ENCODE data around the gene CDSN.

DNA sequence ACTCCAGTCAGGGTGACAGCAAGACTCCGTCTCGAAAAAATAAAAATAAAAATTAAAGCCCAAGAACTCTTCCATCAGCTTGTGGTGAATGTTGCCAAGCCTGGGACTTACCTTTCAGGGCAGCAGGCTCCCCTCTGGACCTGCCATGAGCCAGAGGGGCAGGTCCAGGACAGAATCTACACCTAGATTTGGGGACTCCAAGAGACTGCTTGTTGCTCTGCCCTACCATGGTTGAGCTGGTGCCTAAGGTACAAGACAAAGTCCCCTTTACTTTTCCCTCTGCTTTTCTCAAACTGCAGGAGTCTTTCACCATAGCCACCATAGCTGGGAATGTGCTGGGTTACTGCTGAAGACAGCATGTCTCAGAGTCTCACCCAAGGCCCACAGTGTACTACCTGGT lies 17.1 kb downstream of the CDSN start:
- TF ChIP-seq, protein P1, sequence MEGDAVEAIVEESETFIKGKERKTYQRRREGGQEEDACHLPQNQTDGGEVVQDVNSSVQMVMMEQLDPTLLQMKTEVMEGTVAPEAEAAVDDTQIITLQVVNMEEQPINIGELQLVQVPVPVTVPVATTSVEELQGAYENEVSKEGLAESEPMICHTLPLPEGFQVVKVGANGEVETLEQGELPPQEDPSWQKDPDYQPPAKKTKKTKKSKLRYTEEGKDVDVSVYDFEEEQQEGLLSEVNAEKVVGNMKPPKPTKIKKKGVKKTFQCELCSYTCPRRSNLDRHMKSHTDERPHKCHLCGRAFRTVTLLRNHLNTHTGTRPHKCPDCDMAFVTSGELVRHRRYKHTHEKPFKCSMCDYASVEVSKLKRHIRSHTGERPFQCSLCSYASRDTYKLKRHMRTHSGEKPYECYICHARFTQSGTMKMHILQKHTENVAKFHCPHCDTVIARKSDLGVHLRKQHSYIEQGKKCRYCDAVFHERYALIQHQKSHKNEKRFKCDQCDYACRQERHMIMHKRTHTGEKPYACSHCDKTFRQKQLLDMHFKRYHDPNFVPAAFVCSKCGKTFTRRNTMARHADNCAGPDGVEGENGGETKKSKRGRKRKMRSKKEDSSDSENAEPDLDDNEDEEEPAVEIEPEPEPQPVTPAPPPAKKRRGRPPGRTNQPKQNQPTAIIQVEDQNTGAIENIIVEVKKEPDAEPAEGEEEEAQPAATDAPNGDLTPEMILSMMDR (conservative IDR thresholded peaks at IDR 0.05; ENCODE audit: low read depth, low read length) = no peak
- TF ChIP-seq, protein P2, sequence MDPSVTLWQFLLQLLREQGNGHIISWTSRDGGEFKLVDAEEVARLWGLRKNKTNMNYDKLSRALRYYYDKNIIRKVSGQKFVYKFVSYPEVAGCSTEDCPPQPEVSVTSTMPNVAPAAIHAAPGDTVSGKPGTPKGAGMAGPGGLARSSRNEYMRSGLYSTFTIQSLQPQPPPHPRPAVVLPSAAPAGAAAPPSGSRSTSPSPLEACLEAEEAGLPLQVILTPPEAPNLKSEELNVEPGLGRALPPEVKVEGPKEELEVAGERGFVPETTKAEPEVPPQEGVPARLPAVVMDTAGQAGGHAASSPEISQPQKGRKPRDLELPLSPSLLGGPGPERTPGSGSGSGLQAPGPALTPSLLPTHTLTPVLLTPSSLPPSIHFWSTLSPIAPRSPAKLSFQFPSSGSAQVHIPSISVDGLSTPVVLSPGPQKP (IDR thresholded peaks at IDR 0.05; ENCODE audit: borderline replicate concordance, low read depth, low read length) = no peak
- TF ChIP-seq CEBPB (IDR thresholded peaks at IDR 0.05; ENCODE audit: low read depth, low read length) = no peak
- no peak for TF ChIP-seq POLR2A (IDR thresholded peaks at IDR 0.05; ENCODE audit: low read depth, low read length)
